Measurements from ENCODE around the gene SUN5.
A peak's percentile ranks its signal among the peaks of the same experiment; 100 is the strongest.

Gene SUN5

GRCh38 chr20:32946629-32947028 lies 57.6 kb downstream of the SUN5 start:
- H3K9me3 ChIP-seq (ENCODE audit: insufficient read depth, low read depth, low read length) = no peaks in the 10 kb centered on the region
- no peak for DNase-seq
- H3K18ac ChIP-seq (ENCODE audit: low read length) = no peak overlapping the region
- no peak overlapping the region for H3K27ac ChIP-seq (ENCODE audit: low read depth, low read length)
- no peak overlapping the region for H4K8ac ChIP-seq (ENCODE audit: low read depth, low read length)
- no peak overlapping the region for H3K14ac ChIP-seq (ENCODE audit: low read length)
- no peak overlapping the region for H3K23ac ChIP-seq (ENCODE audit: low read length)
- no peak overlapping the region for H4K91ac ChIP-seq (ENCODE audit: low read depth, low read length)
- H2AFZ ChIP-seq (ENCODE audit: insufficient read depth, low read length, poor library complexity) = no peak overlapping the region
- no peaks in the 10 kb centered on the region for H3K79me2 ChIP-seq (ENCODE audit: control insufficient read depth, insufficient read depth, low read length, poor library complexity)
- H3K9ac ChIP-seq (ENCODE audit: low read length) = no peak overlapping the region
- H2BK120ac ChIP-seq (ENCODE audit: insufficient read depth, low read length, poor library complexity) = no peak overlapping the region
- H2AK5ac ChIP-seq (ENCODE audit: low read length) = no peak overlapping the region
- no peak overlapping the region for H4K12ac ChIP-seq (ENCODE audit: low read depth, low read length)
- no peak overlapping the region for H3K4me3 ChIP-seq (ENCODE audit: low read depth, low read length)
- H2BK5ac ChIP-seq (ENCODE audit: low read depth, low read length, poor library complexity) = no peak overlapping the region
- H3K4me2 ChIP-seq (ENCODE audit: low read length) = no peak overlapping the region
- WGBS (ENCODE audit: extremely low coverage, insufficient coverage, insufficient read length) = no CpG with 5 or more reads among the region's 1 CpG
- H3K27me3 ChIP-seq (ENCODE audit: insufficient read depth, low read length) = no peaks in the 10 kb centered on the region
- peaks cover 3% of the 10 kb centered on the region in 2 experiments for H3K4me1 ChIP-seq (ENCODE audit: control insufficient read depth in 1 of 2, insufficient read depth in 2 of 2, low read length in 2 of 2)
- H3K36me3 ChIP-seq (ENCODE audit: control insufficient read depth in 1 of 2, insufficient read depth in 2 of 2, low read length in 2 of 2) = no peaks in the 10 kb centered on the region
- no peaks in the 10 kb centered on the region for H3K79me1 ChIP-seq (ENCODE audit: low read length)
- H3K4ac ChIP-seq (ENCODE audit: low read depth, low read length) = no peak overlapping the region
- no peak overlapping the region for H2BK12ac ChIP-seq (ENCODE audit: low read length)

GRCh38 chr20:32945710-32946221 lies 58.5 kb downstream of the SUN5 start:
- Histone ChIP-seq H2BK120ac (ENCODE audit: insufficient read depth, low read length, poor library complexity) (no peak overlapping the region), H3K14ac (ENCODE audit: low read length) (no peak overlapping the region), H3K79me2 (ENCODE audit: control insufficient read depth, insufficient read depth, low read length, poor library complexity) (no peaks in the 10 kb centered on the region), H3K27me3 (ENCODE audit: insufficient read depth, low read length) (no peaks in the 10 kb centered on the region), H3K4me3 (ENCODE audit: low read depth, low read length) (no peak overlapping the region), H3K9me3 (ENCODE audit: insufficient read depth, low read depth, low read length) (no peaks in the 10 kb centered on the region), H2BK12ac (ENCODE audit: low read length) (no peak overlapping the region), H3K79me1 (ENCODE audit: low read length) (no peaks in the 10 kb centered on the region), H4K8ac (ENCODE audit: low read depth, low read length) (no peak overlapping the region), H4K12ac (ENCODE audit: low read depth, low read length) (no peak overlapping the region), H3K36me3 (ENCODE audit: control insufficient read depth in 1 of 2, insufficient read depth in 2 of 2, low read length in 2 of 2) (no peaks in the 10 kb centered on the region), H3K9ac (ENCODE audit: low read length) (no peak overlapping the region), H3K4me1 (ENCODE audit: control insufficient read depth in 1 of 2, insufficient read depth in 2 of 2, low read length in 2 of 2) (peaks cover 3% of the 10 kb centered on the region in 2 experiments), H3K4me2 (ENCODE audit: low read length) (no peak overlapping the region), H3K18ac (ENCODE audit: low read length) (no peak overlapping the region), H3K23ac (ENCODE audit: low read length) (no peak overlapping the region), H4K91ac (ENCODE audit: low read depth, low read length) (no peak overlapping the region), H2AK5ac (ENCODE audit: low read length) (no peak overlapping the region), H2BK5ac (ENCODE audit: low read depth, low read length, poor library complexity) (no peak overlapping the region), H3K27ac (ENCODE audit: low read depth, low read length) (no peak overlapping the region), H2AFZ (ENCODE audit: insufficient read depth, low read length, poor library complexity) (peak overlapping the region; percentile 54), H3K4ac (ENCODE audit: low read depth, low read length) (no peak overlapping the region)
- DNase-seq = peak in 1 of 2 donors; percentile 57
- no CpG with 5 or more reads among the region's 4 CpGs for WGBS (ENCODE audit: extremely low coverage, insufficient coverage, insufficient read length)

GRCh38 chr20:32943490-32944052 lies 60.7 kb downstream of the SUN5 start:
- Histone ChIP-seq H3K79me2 (ENCODE audit: control insufficient read depth, insufficient read depth, low read length, poor library complexity) (no peaks in the 10 kb centered on the region), H3K4ac (ENCODE audit: low read depth, low read length) (no peak overlapping the region), H3K9me3 (ENCODE audit: insufficient read depth, low read depth, low read length) (no peaks in the 10 kb centered on the region), H3K18ac (ENCODE audit: low read length) (no peak overlapping the region), H3K79me1 (ENCODE audit: low read length) (no peaks in the 10 kb centered on the region), H2BK120ac (ENCODE audit: insufficient read depth, low read length, poor library complexity) (no peak overlapping the region), H3K14ac (ENCODE audit: low read length) (no peak overlapping the region), H2AFZ (ENCODE audit: insufficient read depth, low read length, poor library complexity) (no peak overlapping the region), H4K12ac (ENCODE audit: low read depth, low read length) (no peak overlapping the region), H3K27ac (ENCODE audit: low read depth, low read length) (no peak overlapping the region), H3K4me1 (ENCODE audit: control insufficient read depth in 1 of 2, insufficient read depth in 2 of 2, low read length in 2 of 2) (peaks cover 3% of the 10 kb centered on the region in 2 experiments), H3K9ac (ENCODE audit: low read length) (peak overlapping the region; percentile 13), H4K8ac (ENCODE audit: low read depth, low read length) (no peak overlapping the region), H3K36me3 (ENCODE audit: control insufficient read depth in 1 of 2, insufficient read depth in 2 of 2, low read length in 2 of 2) (no peaks in the 10 kb centered on the region), H2AK5ac (ENCODE audit: low read length) (no peak overlapping the region), H2BK12ac (ENCODE audit: low read length) (no peak overlapping the region), H2BK5ac (ENCODE audit: low read depth, low read length, poor library complexity) (no peak overlapping the region), H3K27me3 (ENCODE audit: insufficient read depth, low read length) (no peaks in the 10 kb centered on the region), H3K4me3 (ENCODE audit: low read depth, low read length) (peak overlapping the region; percentile 20), H3K4me2 (ENCODE audit: low read length) (no peak overlapping the region), H4K91ac (ENCODE audit: low read depth, low read length) (no peak overlapping the region), H3K23ac (ENCODE audit: low read length) (no peak overlapping the region)
- 100% methylated on average over 1 of the region's 7 CpGs for WGBS (ENCODE audit: extremely low coverage, insufficient coverage, insufficient read length)
- DNase-seq = no peak

GRCh38 chr20:32941155-32941885 lies 62.9 kb downstream of the SUN5 start:
- Histone ChIP-seq H3K79me1 (ENCODE audit: low read length) (no peaks in the 10 kb centered on the region), H3K23ac (ENCODE audit: low read length) (no peak overlapping the region), H3K4me1 (ENCODE audit: control insufficient read depth in 1 of 2, insufficient read depth in 2 of 2, low read length in 2 of 2) (peaks cover 3% of the 10 kb centered on the region in 2 experiments), H2AFZ (ENCODE audit: insufficient read depth, low read length, poor library complexity) (no peak overlapping the region), H4K12ac (ENCODE audit: low read depth, low read length) (no peak overlapping the region), H4K91ac (ENCODE audit: low read depth, low read length) (no peak overlapping the region), H3K79me2 (ENCODE audit: control insufficient read depth, insufficient read depth, low read length, poor library complexity) (no peaks in the 10 kb centered on the region), H3K9ac (ENCODE audit: low read length) (no peak overlapping the region), H2BK12ac (ENCODE audit: low read length) (no peak overlapping the region), H2AK5ac (ENCODE audit: low read length) (no peak overlapping the region), H2BK5ac (ENCODE audit: low read depth, low read length, poor library complexity) (no peak overlapping the region), H3K27ac (ENCODE audit: low read depth, low read length) (no peak overlapping the region), H4K8ac (ENCODE audit: low read depth, low read length) (no peak overlapping the region), H3K4me3 (ENCODE audit: low read depth, low read length) (no peak overlapping the region), H3K14ac (ENCODE audit: low read length) (no peak overlapping the region), H3K27me3 (ENCODE audit: insufficient read depth, low read length) (no peaks in the 10 kb centered on the region), H2BK120ac (ENCODE audit: insufficient read depth, low read length, poor library complexity) (no peak overlapping the region), H3K9me3 (ENCODE audit: insufficient read depth, low read depth, low read length) (no peaks in the 10 kb centered on the region), H3K4ac (ENCODE audit: low read depth, low read length) (no peak overlapping the region), H3K18ac (ENCODE audit: low read length) (no peak overlapping the region), H3K4me2 (ENCODE audit: low read length) (no peak overlapping the region), H3K36me3 (ENCODE audit: control insufficient read depth in 1 of 2, insufficient read depth in 2 of 2, low read length in 2 of 2) (no peaks in the 10 kb centered on the region)
- no CpG with 5 or more reads among the region's 4 CpGs for WGBS (ENCODE audit: extremely low coverage, insufficient coverage, insufficient read length)
- DNase-seq = no peak

All from trophoblast cell (in vitro differentiated cells and primary cell).